ENCODE data around the gene LHB.

The LHB gene

DNA sequence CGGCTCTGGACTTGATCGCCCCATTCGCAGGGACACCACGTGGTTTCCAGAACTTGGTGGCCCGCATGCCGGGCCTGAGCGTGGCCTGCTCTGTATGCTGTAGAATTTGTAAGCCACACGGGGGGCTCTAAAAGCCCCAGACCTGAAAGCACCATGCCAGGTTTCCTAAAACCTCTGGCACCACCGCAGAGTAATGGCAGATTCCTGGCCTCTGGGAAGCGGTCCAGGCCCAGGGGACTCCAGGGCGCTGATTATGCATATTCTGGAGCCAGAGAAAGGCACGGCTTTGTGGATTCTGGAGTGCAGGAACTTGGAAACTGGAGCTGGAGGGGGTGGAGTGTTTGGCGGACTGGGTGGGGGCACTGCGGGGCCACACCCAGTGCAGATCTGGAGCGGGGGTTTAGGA is 48.1 kb downstream of the LHB start:
- no peak for TF ChIP-seq GATA2 (IDR thresholded peaks at IDR 0.05; ENCODE audit: low read depth, low read length)

DNA sequence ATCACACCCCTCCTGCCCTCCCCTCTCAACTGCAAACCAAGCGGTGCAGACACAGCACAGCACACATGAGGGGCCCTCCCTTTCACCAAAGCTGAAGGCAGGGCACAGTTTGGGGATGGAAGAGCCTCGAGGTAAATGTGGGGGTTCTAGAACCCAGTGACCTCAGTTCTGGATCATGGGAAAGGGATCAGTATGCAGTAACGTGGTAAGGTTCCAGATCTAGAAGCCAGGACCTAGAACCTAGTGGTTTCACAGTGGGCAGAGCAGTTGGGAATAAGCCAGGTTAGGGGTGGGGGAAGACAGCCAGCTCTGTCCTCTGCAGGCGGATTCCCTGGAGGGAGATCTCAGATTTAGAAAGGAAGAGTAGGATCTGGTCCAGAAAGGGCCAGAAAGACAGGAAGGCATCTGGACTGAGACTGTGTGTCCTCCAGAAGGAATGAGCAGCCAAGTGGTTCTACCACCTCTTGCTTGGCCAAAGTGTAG is 48.7 kb downstream of the LHB start:
- no peak for TF ChIP-seq GATA3 (IDR thresholded peaks at IDR 0.05; ENCODE audit: low read depth, low read length)
- no peak for TF ChIP-seq GATA2 (IDR thresholded peaks at IDR 0.05; ENCODE audit: low read depth, low read length)

DNA sequence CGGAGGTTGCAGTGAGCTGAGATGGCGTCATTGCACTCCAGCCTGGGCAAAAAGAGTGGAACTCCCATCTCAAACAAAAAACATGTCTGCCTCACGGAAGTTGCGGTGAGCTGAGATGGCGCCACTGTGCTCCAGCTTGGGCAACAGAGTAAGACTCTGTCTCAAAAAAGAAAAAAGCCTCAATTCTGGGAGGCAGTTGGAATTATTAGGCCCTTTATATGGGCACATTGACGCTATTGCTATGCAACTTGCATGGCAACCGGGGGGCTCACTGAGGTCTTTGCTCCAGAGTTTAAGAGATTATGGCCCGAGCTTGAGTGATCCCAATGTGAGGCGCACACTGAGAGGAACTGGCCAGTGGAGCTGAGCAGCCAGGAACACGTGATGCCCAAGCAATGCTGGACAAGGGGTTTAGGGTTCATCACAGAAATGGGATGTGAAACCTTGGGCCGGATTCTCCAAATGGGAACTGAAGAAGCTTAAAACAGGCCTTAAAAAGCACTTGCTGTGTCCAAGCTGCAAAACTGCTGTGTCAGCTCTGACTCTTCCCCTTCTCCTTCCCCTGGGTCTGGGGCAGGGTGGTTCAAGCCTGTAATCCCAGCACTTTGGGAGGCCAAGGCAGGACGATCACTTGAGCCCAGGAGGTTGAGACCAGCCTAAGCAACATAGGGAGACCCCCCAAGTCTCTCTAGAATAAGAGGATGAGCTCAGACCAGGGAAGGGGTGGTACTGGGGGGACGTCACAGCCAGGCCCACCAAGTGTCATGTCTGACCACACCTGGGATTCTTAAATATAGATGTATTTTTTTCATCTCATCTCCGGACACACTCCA is 49.3 kb downstream of the LHB start:
- no peak for TF ChIP-seq GATA2 (IDR thresholded peaks at IDR 0.05; ENCODE audit: low read depth, low read length)
- no peak for TF ChIP-seq GATA3 (IDR thresholded peaks at IDR 0.05; ENCODE audit: low read depth, low read length)

DNA sequence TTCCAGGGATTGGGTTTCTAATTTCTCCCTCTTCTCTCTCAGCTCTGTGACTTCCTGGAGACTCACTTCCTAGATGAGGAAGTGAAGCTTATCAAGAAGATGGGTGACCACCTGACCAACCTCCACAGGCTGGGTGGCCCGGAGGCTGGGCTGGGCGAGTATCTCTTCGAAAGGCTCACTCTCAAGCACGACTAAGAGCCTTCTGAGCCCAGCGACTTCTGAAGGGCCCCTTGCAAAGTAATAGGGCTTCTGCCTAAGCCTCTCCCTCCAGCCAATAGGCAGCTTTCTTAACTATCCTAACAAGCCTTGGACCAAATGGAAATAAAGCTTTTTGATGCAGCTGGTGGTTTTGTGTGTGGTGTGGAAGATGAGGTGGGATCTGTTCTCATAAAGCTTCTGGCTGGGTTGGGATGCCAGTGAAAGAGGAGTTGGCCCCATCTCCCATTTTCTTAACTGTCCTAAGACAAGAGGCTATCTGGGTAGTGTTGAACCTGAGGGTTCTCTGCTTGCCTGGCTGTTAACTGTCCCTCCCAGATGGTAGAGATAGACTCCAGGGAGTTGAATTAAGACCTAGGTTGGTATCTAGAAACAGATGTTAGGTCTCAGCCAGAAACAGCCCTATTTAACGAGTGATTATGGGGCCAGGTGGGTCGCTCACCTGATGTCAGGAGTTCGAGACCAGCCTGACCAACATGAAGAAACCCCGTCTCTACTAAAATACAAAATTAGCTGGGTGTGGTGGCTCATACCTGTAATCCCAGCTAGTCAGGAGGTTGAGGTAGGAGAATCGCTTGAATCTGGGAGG is 50.1 kb downstream of the LHB start:
- TF ChIP-seq GATA2 (IDR thresholded peaks at IDR 0.05; ENCODE audit: low read depth, low read length) (no peak), GATA3 (IDR thresholded peaks at IDR 0.05; ENCODE audit: low read depth, low read length) (no peak)
